ENCODE measurements around the gene FARP1. TPM values are rescaled to one million over a fixed set of nuclear protein-coding genes. Genes with fewer than 3 reads are reported as not detected.
A peak's percentile ranks its signal among the peaks of the same experiment; 100 is the strongest.

FARP1 gene
- total and polyA plus RNA-seq, 2 of the 13 experiments (the other 11 are each of a cell fraction or from before 2014, with no cell fraction given) = 70.6 to 126 TPM

DNA sequence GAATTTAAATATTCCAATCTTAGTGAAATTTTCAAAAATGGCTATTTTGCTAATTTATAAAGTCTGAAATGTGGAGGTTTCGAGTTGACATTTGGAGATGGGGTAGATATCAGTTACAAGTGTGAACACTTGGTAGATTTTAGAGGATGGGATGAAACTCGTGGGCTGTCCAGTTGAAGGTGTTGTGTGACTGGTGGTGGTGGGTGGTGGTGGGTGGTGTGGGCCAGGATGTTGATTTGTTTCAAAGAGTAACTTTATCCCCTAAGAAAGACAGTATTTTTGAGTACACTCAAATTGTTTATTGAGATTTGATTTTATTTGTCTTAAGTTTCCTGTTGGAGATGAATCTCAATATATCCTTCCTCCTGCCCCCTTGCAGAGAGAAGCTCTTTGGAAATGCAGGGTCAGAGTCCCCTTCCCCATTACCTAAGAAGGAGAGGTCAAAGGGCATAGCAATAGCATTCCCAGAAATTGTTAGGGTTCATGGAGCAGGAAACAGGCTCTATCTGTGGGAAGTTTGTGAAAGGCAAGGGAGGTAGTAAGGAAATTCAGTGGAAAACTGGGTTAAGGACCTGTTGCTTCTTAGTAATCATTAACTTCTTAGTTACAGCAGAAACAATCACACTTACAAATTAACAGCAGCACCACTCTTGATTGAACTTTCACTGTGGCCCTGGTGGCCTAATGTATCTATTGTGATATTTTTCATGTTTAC, 167.7 kb downstream of the FARP1 start (continued):
- TF ChIP-seq, protein P1, sequence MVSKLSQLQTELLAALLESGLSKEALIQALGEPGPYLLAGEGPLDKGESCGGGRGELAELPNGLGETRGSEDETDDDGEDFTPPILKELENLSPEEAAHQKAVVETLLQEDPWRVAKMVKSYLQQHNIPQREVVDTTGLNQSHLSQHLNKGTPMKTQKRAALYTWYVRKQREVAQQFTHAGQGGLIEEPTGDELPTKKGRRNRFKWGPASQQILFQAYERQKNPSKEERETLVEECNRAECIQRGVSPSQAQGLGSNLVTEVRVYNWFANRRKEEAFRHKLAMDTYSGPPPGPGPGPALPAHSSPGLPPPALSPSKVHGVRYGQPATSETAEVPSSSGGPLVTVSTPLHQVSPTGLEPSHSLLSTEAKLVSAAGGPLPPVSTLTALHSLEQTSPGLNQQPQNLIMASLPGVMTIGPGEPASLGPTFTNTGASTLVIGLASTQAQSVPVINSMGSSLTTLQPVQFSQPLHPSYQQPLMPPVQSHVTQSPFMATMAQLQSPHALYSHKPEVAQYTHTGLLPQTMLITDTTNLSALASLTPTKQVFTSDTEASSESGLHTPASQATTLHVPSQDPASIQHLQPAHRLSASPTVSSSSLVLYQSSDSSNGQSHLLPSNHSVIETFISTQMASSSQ (IDR thresholded peaks at IDR 0.05; ENCODE audit: low read depth) = peak; percentile 91
- TF ChIP-seq, protein P1 (CRISPR knock-in tag; IDR thresholded peaks at IDR 0.05; ENCODE audit: borderline replicate concordance) = peak; percentile 73; the same call in 1 of the 2 replicates
- TF ChIP-seq RCOR2 (CRISPR knock-in tag; IDR thresholded peaks at IDR 0.05) (peak; percentile 66; the same call in 1 of the 2 replicates), ZNF556 (CRISPR knock-in tag; IDR thresholded peaks at IDR 0.05; ENCODE audit: borderline replicate concordance) (peak; percentile 40; the same call in 1 of the 2 replicates), ZNF614 (CRISPR knock-in tag; IDR thresholded peaks at IDR 0.05; ENCODE audit: borderline replicate concordance) (peak; percentile 56; the same call in 1 of the 2 replicates), PHF5A (CRISPR knock-in tag; IDR thresholded peaks at IDR 0.05; ENCODE audit: low read depth, unreplicated experiment) (peak; percentile 55), GFI1 (CRISPR knock-in tag; IDR thresholded peaks at IDR 0.05; ENCODE audit: borderline replicate concordance) (peak; percentile 84; the same call in 1 of the 2 replicates), ZNF710 (CRISPR knock-in tag; IDR thresholded peaks at IDR 0.05; ENCODE audit: borderline replicate concordance) (peak; percentile 32; the same call in 1 of the 2 replicates), POGZ (CRISPR knock-in tag; IDR thresholded peaks at IDR 0.05) (peak; percentile 55; the same call in 1 of the 2 replicates), SOX5 (CRISPR knock-in tag; IDR thresholded peaks at IDR 0.05; ENCODE audit: borderline replicate concordance) (peak; percentile 73; the same call in 1 of the 2 replicates), MED8 (CRISPR knock-in tag; IDR thresholded peaks at IDR 0.05; ENCODE audit: insufficient replicate concordance) (peak; percentile 42), ELF1 (CRISPR knock-in tag; IDR thresholded peaks at IDR 0.05) (peak; percentile 45; the same call in 1 of the 2 replicates), NCOR1 (IDR thresholded peaks at IDR 0.05; ENCODE audit: borderline replicate concordance, low read length) (peak; percentile 29; the same call in 1 of the 2 replicates), FOXP1 (IDR thresholded peaks at IDR 0.05) (no peak), FOXP1 (CRISPR knock-in tag; IDR thresholded peaks at IDR 0.05) (peak; percentile 75), ZNF124 (CRISPR knock-in tag; IDR thresholded peaks at IDR 0.05) (peak; percentile 38; the same call in 1 of the 2 replicates), ZNF772 (CRISPR knock-in tag; IDR thresholded peaks at IDR 0.05) (peak; percentile 22; the same call in 1 of the 2 replicates), MED1 (CRISPR knock-in tag; IDR thresholded peaks at IDR 0.05) (peak; percentile 94)
- TF ChIP-seq, protein P2, sequence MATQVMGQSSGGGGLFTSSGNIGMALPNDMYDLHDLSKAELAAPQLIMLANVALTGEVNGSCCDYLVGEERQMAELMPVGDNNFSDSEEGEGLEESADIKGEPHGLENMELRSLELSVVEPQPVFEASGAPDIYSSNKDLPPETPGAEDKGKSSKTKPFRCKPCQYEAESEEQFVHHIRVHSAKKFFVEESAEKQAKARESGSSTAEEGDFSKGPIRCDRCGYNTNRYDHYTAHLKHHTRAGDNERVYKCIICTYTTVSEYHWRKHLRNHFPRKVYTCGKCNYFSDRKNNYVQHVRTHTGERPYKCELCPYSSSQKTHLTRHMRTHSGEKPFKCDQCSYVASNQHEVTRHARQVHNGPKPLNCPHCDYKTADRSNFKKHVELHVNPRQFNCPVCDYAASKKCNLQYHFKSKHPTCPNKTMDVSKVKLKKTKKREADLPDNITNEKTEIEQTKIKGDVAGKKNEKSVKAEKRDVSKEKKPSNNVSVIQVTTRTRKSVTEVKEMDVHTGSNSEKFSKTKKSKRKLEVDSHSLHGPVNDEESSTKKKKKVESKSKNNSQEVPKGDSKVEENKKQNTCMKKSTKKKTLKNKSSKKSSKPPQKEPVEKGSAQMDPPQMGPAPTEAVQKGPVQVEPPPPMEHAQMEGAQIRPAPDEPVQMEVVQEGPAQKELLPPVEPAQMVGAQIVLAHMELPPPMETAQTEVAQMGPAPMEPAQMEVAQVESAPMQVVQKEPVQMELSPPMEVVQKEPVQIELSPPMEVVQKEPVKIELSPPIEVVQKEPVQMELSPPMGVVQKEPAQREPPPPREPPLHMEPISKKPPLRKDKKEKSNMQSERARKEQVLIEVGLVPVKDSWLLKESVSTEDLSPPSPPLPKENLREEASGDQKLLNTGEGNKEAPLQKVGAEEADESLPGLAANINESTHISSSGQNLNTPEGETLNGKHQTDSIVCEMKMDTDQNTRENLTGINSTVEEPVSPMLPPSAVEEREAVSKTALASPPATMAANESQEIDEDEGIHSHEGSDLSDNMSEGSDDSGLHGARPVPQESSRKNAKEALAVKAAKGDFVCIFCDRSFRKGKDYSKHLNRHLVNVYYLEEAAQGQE (IDR thresholded peaks at IDR 0.05; ENCODE audit: borderline replicate concordance in 1 of 2, low read depth in 1 of 2, low read length in 2 of 2) = peak in 1 of 2 experiments; percentile 67; a peak in 2 of 4 replicates

All from HepG2 (cell line).